A549 treated with CpdA at 1 μM for 4 hours (cell line): ENCODE data around the gene ARL3. TPM values are rescaled to one million over a fixed set of nuclear protein-coding genes. Genes with fewer than 3 reads are reported as not detected.

ENCODE experiments used
- total RNA-seq: library from RNA; stranded (reverse); fragments of 200-300 nt; extraction: Qiagen RNA extraction; gene quantifications from 5 replicates; pipeline ENCODE4 v1.2.3, GENCODE V29; 2022; ENCODE audit warnings: low read depth

The ARL3 gene, protein sequence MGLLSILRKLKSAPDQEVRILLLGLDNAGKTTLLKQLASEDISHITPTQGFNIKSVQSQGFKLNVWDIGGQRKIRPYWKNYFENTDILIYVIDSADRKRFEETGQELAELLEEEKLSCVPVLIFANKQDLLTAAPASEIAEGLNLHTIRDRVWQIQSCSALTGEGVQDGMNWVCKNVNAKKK
- 14.4 to 14.9 TPM (median 14.8 TPM) in 5 replicates for total RNA-seq

GRCh38 chr10:102713814-102714620, at the start of gene ARL3:
Gene ARL3 (minus strand): TSS chr10:102714397. CDS start chr10:102714275, 122 bp downstream.

DNA sequence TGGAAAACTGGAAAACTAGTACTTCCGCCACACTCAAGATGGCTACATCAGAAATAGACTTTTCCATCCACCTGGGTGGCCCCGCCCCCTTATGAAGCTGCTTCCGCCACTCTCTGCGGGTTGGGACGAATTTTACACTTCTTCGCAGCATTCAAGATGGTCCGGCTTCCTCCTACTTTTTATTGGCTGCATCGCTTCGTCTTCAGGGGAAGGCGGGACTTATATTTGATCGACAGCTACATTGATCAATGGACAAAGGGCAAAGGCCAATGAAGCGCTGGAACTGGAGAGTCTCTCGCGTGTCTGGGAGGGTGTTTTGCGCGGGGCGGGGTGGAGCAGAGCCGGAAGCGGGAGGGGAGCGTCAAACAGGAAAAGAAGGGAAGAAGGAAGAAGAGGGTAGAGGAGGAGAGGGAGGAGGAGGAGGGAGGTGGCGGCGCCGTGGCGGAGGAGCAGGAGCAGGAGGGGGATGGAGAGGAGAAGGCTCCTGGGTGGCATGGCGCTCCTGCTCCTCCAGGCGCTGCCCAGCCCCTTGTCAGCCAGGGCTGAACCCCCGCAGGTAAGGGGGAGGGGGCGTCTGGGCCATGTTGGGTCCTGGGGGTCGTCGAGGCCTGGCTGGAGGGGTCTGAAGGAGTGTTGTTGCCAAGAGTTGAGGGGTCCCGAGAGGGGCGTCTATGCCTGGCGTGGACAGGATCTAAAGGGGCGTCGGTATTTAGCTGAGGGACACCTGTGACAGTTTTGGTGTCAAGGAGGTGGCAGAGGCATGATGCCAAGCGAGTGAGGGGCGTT, 29.6 kb upstream of the ARL3 start, which contains the start of gene WBP1L:
Gene WBP1L (plus strand): TSS at position 361 of the 786 bp plus-strand sequence. CDS start 106 bp downstream, at position 467.

DNA sequence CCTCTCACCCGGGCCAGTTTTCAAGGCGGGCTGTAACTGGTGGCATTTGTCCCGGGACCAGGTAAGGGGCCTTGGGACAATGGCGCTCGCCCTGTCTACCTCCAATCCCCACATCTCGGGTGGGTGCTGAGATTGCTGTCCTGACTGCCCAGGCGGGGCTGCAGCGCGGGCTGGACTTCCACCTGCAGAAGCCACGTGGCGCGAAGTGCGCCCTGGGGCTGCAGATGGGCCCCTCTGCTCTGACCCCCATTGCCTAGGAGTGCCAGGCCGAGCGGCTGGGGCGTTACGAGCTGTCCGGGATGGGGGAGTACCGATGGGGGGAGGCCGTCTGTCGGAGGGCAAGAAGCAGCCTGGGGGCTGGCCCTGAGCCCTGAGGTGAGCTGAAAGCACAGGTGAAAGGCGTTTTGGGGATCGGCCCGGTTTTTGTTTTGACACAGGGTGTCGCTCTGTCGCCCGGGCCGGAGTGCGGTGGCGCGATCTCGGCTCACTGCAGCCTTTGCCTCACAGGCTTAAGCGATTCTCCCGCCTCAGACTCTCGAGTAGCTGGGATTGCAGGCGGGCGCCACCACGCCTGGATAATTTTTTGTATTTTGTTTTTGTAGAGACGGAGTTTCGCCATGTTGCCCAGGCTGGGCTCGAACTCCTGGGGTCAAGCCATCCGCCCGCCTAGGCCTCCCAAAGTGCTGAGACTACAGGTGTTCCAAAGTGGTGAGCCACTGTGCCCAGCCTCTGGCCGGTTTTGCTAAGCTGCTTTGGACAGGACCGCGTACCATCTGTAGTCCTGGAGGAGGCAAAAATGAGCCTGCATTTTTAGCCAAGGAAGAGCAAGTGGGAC, 641 bp upstream of the ARL3 start, which contains the start of gene SFXN2:
Gene SFXN2 (plus strand): TSS at position 16 of the 835 bp plus-strand sequence. CDS start 12,001 bp downstream, outside the sequence.

GRCh38 chr10:102644066-102644645, 70.0 kb downstream of the ARL3 start, which contains the start of gene TRIM8:
Gene TRIM8 (plus strand): TSS chr10:102644479. CDS start chr10:102644618, 139 bp downstream.

Other genes with a start within 250 kb of the ARL3 start
- 84.0 to 96.4 TPM (median 93.6 TPM) in 5 replicates for gene ACTR1A, start 211.7 kb downstream of the ARL3 start, total RNA-seq
- 6.4 to 8.4 TPM (median 7.3 TPM) in 5 replicates for gene SUFU, start 210.4 kb downstream of the ARL3 start, total RNA-seq
- gene TRIM8, start 69.9 kb downstream of the ARL3 start, total RNA-seq, result 39.0 to 48.6 TPM (median 46.8 TPM) in 5 replicates
- 2.7 to 4.1 TPM (median 3.6 TPM) in 5 replicates for gene SFXN2, start 239 bp upstream of the ARL3 start, total RNA-seq
- 23.5 to 29.3 TPM (median 26.6 TPM) in 5 replicates for gene WBP1L, start 29.6 kb upstream of the ARL3 start, total RNA-seq
- not detected in 5 replicates for gene CYP17A1, start 123.0 kb upstream of the ARL3 start, total RNA-seq
- gene BORCS7, start 139.9 kb upstream of the ARL3 start, total RNA-seq, result 23.3 to 31.9 TPM (median 25.2 TPM) in 5 replicates
- gene AS3MT, start 155.1 kb upstream of the ARL3 start, total RNA-seq, result 3.3 to 4.7 TPM (median 4.0 TPM) in 5 replicates
- 4.7 to 6.1 TPM (median 5.6 TPM) in 5 replicates for gene CNNM2, start 203.9 kb upstream of the ARL3 start, total RNA-seq